Coronary artery (tissue), 2 donors: ENCODE results near the gene NEBL.

Source experiments
- DNase-seq: peaks from one replicate; pipeline ENCODE4 v3.0.0-alpha.2; 2017; ENCODE audit warnings: low spot score
- H3K27ac ChIP-seq, 2 donors: fragments of 200-600 bp; sonication (generic); one replicate each; pipeline ENCODE4 v1.5.1; 2016 to 2019
- H3K4me3 ChIP-seq: fragments of 200-600 bp; sonication (generic); 2 replicates; pipeline ENCODE4 v1.5.1; 2016; ENCODE audit warnings: mild to moderate bottlenecking, moderate library complexity
- CTCF ChIP-seq: fragments of 200-600 bp; sonication (generic); IDR thresholded peaks from one replicate; pipeline ENCODE4 v1.5.1; 2019; ENCODE audit warnings: antibody characterized with exemption

Gene NEBL

GRCh38 chr10:20806487-20806886, 90.6 kb downstream of the NEBL start:
- TF ChIP-seq CTCF, result no peak
- DNase-seq, result no peak
- Histone ChIP-seq H3K4me3 (no peak overlapping the region), H3K27ac (no peak overlapping the region)

- Histone ChIP-seq H3K4me3 (no peak overlapping the region), H3K27ac (no peak overlapping the region)
- TF ChIP-seq CTCF, result no peak
- DNase-seq, result no peak
These were observed 99.8 kb downstream of the NEBL start for GRCh38 chr10:20797290-20797689.

- no peak overlapping the region for H3K4me3 ChIP-seq
- H3K27ac ChIP-seq, result no peak overlapping the region
- TF ChIP-seq CTCF, result no peak
- DNase-seq, result no peak
These were observed 101.7 kb downstream of the NEBL start for GRCh38 chr10:20795391-20795790.

GRCh38 chr10:20785174-20785573, 111.9 kb downstream of the NEBL start:
- no peak overlapping the region for H3K4me3 ChIP-seq
- DNase-seq, result no peak

GRCh38 chr10:20778008-20778757, 118.9 kb downstream of the NEBL start:
- Histone ChIP-seq H3K27ac (no peak overlapping the region), H3K4me3 (no peak overlapping the region)
- no peak for DNase-seq
- TF ChIP-seq CTCF, result no peak

More at GRCh38 chr10:20785174-20785573, 111.9 kb downstream of the NEBL start:
- no peak overlapping the region for H3K27ac ChIP-seq
- no peak for TF ChIP-seq CTCF

- TF ChIP-seq CTCF, result no peak
- Histone ChIP-seq H3K27ac (peak overlapping the region in 1 of 2 donors; percentile 41), H3K4me3 (no peak overlapping the region)
- DNase-seq, result no peak
These were observed 120.6 kb downstream of the NEBL start for GRCh38 chr10:20776384-20777118.

- DNase-seq, result no peak
These were observed 126.1 kb downstream of the NEBL start for GRCh38 chr10:20771051-20771450.

More at GRCh38 chr10:20771051-20771450, 126.1 kb downstream of the NEBL start:
- no peak for TF ChIP-seq CTCF
- Histone ChIP-seq H3K27ac (no peak overlapping the region), H3K4me3 (no peak overlapping the region)
